GM18508 (cell line): ENCODE data around the gene PREX1.
"Not testable (repeated sequence)": the region's sequence is repeated elsewhere in the genome, so short reads cannot be mapped to it uniquely, and the experiment has no call there.

Experiments used
- ATAC-seq: cut with Tn5 transposase; IDR thresholded peaks from one replicate; pipeline ENCODE4 v1.9.1; 2021; ENCODE audit warnings: moderate number of reproducible peaks; ENCODE audit not compliant: insufficient read depth, unreplicated experiment

The PREX1 gene

DNA sequence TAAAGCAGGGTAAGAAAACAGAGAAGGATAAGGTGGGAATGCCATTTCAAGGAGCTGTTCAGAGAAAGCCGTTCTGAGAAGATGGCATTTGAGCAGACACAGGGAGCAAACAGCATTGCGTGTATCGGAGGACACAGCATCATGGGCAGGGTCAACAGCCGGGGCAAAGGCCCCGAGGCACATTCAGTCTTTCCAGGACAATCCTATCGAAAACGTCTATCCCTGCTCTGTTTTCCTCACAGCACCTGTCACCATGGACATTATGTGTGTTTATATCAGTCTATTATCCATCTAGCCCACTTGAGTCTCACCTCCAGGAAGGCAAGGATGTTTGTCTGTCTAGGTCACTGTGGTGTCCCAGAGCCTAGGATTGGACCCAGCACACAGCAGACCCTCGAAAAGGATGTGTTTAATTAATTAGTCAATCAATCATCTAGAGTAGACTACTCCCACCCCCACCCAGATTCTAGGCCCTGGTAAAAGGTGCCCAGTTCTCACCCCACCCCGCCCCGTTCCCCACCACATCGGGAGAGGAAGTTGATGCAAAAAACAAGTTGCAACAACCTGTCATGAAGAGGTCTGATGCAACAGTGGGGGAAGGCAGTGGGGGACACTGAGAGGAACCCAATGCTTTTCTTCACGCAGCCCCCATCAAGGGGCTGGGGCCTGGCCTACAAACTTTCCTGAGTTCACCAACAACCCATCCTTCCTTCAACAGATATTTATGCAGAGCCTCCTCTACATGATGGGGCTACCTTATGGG, 66.6 kb downstream of the PREX1 start:
- ATAC-seq = no peak

DNA sequence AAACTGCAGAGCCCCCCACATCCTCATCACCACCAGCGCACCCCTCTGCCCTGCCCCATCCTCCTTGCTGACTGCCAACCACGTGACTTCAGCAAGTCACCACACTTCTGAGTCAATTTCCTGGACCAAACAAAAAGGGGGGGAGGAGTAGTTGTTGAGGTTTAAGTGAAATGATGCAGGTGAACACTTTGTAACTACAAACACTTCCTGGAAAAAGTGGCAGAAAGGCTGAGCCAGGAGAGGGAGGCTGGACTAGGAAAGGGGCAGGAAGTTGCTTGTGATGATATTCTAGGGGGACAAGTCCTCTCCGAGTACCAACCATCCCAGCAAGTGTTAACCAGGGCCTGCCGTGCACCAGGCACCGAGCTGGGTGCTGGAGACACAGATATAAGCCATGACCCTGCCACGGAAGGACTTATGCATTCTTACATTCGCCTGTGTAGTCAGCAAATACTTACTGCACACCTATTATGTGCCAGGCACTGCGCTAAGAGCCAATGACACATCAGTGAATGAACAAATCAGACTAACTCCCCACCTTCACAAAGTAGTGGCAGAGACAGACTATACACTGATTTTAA, 67.3 kb downstream of the PREX1 start:
- no peak for ATAC-seq

DNA sequence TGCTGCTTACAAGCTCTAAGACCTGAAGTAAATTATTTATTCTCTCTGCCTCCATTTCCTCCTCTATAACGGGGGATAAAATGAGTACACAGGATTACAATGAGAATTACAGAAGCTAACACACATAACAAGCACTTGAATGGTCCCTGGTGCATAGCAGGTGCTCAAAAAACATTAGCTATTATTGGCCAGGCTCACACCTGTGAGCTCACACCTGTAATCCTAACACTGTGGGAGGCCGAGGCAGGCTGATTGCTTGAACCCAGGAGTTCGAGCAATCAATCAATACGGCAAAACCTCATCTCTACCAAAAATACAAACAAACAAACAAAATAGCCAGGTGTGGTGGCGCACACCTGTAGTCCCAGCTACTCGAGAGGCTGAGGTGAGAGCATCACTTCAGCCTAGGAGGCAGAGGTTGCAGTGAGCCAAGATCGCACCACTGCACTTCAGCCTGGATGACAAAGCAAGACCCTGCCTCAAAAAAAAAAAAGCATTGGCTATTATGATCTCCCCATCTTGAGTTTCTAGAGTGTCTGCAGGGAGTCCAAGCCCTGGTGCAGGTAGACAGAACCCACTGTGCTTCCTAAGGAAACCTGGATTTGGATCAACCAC, 68.1 kb downstream of the PREX1 start:
- ATAC-seq = no peak

DNA sequence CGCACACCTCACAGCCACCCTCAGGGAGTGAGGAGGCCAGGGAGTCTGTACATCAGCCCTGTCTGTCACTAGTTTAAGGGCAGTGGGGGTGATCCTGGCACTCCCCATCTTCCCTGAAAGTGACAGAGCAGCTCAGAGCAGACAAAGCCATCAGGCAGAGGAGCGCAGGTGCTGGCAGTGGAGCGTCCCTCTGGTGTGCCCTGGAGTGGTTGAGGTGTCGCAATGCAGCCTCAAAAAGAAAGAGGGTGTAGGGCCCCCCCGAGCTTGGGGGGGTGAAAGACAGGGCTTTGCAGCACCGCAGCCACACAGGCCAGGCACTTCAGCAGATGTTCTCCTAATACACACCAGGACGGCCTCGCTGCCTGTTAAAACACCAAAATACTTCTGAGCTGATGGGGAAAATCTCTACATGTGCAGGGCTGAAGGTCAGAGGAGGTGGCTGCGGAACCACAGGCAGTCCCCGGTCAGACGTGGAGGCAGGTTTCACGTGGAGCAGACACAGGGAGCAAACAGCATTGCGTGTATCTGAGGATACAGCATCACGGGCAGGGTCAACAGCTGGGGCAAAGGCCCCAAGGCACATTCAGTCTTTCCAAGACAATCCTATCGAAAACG, 69.5 kb downstream of the PREX1 start:
- no peak for ATAC-seq

DNA sequence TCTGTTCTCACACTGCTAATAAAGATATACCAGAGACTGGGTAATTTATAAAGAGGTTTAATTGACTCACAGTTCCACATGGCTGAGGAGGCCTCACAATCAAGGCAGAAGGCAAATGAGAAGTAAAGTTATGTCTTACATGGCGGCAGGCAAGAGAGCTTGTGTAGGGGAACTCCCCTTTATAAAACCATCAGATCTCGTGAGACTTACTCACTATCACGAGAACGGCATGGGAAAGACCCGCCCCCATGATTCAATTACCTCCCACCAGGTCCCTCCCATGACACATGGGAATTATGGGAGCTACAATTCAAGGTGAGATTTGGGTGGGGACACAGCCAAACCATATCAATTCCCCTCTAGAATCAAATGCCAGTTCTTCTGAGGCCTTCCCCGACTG, 71.0 kb downstream of the PREX1 start:
- not testable (repeated sequence) for ATAC-seq

DNA sequence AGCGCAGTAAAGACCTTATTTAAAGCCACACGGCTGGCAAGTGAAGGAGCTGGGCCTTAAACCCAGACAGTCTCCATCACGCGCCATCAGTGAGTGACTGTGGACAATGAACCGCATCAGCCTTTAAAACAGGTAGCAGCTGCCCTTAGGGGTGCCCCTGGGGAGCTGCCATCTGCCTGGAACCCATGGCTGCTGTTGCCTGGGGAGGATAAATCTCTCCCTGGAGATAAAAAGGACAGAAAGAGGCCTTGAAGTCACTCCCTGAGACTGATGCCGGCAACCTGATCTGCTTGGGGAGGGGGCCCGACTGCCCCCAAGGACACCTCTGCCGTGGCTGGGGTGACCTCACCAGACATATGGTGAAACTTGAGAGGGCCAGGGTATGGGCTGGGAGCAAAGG, 73.5 kb downstream of the PREX1 start:
- no peak for ATAC-seq

DNA sequence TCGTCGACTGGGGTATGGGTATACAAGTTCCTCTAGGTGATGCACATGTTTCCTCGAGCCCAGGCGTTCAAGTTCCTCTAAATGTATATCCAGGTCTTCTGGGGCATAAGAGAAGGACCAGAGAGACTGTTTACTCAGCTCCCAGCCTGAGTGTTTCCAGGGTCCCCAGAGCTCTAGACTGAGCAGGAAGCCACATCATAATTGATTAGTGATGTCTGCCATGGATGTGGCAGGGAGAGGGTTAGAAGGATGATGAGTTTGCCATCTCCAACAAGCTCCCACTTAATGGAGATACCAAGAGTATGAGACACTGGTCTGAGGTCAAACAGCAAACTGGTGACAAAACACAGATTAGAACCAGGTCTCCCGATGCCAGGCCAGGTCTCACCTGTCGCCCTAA, 74.8 kb downstream of the PREX1 start:
- ATAC-seq = no peak

DNA sequence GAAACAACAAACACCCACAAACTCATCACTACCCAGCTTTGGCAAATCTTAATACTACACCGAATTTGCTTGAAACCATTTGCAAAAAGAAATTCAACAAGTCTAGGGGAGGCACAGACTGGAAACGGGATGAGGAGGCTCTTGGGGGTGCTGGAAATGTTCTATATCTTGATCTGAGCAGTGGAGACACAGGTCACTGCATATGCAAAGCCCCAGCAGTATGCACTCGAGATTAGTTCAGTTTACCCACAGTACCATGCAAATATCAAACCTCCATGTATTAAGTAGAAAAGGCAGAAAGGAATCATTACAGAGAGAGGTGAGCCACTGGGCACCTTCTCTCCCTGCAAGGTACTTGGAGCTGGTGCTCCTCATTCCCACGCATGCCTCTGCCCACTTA, 75.9 kb downstream of the PREX1 start:
- ATAC-seq = no peak

DNA sequence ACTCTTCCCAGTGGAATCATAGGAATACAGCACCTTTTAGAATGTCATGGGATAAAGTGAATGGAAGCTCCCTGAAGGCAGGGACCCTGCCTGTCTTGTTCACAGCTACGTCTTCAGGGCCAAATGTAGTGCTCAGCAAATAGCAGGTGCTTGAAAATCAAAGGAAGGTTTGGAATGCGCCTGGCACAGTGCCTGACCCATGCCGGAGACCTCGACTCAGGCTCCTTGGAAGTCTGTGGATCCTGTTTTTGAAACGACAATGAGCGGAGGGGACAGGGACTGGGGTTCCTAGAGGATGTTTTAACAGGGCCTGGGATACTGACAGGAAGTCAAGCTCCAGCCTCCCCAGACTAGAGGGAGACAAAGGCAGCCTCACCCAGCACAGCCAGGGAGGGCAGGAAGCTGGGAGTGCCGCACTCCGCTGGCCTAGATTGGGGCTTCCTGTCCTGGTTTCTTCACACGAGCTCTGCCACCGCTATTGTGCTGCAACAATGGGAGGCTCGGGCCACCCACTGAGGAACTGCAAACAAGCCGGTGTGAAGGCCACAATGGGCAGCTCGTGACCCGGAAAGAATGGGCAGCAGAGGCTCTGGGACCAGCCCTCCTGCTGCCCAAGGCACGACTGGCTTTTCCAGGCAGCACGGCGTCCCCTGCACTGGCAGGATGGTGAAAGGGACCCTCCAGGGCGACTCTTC, 76.7 kb downstream of the PREX1 start:
- ATAC-seq = no peak

DNA sequence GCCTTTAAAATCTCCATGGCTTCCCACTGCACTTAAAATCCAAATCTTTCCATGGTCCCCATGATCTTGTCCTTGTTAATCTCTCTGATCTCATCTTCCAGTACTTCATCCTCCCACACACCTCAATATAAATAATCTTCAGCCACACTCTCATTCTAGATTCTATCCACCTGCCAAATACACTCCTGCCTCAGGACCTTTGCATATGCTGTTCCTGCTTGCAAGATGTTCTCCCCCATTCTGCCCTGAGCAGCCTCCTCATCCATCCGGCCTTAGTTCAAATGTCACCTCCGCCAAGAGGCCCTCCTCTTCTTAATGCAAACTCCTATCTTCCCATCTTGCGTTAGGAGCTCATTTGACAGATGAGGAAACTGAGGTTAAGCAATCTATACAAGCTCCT, 77.4 kb downstream of the PREX1 start:
- no peak for ATAC-seq

DNA sequence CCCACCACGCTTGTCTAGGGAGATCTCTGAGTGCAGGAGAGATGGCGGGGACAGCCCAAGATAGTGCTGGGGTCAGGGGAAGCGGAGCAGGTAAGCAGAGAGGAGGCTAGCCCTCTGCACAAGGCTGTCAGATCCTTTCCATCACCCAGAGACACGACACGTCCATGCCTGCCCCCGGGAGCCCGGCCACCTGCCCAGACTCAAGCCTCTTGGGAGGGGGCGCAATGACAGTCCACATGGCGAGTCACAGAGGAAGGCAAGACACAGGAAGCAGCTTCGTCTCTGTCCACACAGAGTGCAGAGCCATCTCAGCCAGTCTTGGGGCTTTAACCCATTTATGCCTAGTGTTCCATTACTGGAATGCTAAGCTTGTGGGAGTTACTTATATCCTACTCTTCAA, 78.4 kb downstream of the PREX1 start:
- ATAC-seq = no peak

DNA sequence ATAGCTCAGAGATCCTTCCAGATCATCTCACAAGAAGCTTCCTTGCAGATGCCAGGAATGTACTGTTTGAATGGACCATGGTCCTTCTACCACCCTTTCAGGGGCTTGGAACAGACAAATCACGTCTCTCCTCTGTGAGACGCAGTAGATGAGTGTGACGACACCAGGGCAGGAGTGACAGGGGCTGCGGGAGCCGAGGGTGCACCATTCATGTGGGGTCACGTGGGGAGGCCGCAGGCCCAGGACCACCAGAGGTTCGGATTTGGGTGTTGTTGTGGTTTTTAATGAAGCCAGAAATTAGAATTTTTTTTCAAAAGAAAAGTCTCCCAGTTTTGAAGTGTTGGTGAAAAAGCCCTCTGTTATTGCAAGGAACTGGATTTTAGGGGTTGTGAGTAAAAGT, 79.2 kb downstream of the PREX1 start:
- ATAC-seq = no peak

DNA sequence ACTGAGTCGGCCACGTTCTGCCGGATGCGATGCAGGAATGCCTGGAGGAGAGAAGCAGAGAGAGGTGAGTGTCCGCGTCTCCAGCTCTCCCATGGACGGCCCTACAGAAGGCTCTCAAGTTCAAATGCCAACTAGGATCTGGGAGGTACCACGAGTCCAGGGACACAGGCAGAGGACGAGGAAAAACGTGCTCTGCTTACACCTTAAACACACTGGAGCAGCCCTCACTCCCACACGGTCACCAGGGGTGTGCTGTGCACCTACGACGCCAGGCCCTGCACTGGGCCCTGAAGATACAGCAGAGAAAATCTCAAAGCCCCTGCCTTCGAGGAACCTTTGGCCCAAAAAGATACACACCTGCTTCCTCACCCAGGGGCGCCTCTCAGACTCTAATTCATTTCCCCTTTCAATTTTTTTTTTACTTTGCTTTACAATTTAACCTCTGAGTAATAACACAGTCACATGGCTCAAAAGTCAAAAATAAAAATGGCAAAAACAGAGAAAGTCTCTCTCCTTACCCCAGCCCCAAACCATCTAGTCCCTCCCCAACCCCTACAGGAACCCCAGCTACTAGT, 79.9 kb downstream of the PREX1 start:
- no peak for ATAC-seq

DNA sequence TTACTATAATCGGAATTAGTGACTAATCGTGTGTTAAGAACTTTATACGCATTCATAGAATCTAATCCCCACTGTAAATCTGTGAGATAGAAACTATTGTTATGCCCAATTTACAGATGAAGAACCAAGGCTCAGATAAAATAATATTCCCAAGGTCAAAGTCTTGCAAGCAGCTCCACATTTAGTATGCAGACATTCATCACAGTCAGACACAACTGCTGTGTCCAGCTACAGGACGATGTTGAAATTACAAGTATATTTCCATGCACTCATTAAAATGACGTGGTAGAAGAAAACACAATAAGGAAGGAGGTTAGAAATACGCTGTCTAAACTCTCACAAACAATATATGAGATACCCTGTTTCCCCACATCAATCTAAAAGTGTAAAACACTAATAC, 82.5 kb downstream of the PREX1 start:
- ATAC-seq = no peak

DNA sequence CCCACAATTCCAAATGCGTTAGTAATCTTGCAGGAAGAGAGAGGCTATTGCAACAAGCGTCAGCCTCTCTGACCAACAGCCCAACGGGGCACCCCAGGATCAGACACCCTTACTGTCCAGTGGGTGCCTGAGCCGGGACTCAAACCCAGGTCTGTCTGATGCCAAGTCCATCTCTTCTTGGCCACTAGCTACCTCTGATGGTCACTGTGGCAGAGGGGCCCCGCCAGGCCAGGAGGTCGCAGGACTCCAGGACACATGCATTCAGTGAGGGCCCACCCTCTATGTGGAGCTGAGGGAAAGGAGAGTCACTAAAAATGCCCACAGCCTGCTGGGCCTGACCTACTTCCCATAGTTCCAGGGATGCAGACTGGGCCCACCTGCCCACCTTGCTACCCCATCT, 83.3 kb downstream of the PREX1 start:
- no peak for ATAC-seq

DNA sequence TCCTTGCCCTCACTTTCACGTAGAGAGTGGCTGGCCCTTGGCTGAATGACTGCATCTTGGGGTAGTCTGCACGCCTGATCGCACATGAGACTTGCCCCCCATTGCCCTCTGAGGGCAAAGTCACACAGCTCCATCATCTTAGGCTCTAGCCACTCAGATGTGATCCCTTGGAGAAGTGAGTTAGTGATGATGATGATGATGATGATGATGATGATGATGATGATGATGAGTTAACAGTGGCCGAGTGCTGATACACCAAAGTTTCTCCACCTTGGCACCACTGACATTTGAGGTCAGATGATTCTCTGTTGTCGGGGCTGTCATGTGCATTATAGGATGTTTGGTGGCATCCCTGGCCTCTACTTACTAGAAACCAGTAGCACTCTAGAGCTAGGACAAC, 84.0 kb downstream of the PREX1 start:
- no peak for ATAC-seq

DNA sequence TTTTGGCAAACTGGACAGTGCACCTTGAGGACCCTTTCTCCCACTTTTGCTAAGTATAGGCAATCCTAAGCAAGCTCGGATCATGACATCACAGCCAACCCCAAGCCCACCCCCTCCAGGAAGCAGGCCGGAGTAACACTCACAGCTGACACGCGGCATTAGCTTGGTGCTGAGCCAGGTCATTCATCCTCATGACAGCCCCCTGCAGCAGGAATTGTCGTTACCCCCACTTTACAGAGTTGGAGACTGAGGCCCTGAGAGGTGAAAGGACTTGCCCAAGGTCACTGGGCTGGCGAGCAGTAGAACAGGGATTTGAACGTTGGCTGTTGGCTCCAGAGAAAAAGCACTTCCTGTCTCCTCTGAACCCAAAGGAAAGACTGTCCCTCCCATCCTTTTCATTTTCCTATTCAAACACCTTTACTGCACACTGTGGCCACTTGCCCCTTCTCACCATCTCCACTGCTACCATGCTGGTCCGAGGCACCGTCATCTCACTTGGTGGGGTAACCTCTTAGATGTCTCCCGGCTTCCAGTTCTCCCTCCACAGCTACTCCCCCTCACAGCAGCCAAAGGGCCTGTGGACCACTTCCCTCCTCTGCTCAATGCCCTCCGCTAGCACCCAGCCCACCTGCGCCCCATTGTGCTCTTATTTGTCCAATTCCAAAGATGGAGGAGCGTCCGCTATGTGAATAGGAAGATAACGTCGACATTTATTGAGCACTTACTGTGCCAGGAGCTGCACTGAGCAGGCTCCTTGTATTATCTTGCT, 84.7 kb downstream of the PREX1 start:
- ATAC-seq = no peak

DNA sequence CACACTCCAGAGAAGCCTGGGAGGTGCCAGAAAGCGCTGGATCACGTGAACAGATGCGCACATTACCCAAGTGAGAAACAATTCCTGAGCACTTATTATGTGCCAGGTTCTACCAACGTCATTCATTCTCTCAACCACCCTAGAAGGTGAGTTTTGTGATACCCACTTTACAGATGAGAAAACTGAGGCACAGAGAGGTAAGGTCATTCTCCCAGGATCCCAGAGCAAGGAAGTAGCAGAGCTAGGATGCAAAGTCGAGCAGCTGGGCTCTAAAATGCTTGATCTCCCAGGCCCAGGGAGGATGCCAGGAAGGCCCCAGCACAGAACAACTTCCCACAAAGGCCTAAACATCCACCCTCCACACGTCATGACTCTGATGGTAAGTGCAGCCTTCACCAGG, 85.6 kb downstream of the PREX1 start:
- ATAC-seq = no peak

DNA sequence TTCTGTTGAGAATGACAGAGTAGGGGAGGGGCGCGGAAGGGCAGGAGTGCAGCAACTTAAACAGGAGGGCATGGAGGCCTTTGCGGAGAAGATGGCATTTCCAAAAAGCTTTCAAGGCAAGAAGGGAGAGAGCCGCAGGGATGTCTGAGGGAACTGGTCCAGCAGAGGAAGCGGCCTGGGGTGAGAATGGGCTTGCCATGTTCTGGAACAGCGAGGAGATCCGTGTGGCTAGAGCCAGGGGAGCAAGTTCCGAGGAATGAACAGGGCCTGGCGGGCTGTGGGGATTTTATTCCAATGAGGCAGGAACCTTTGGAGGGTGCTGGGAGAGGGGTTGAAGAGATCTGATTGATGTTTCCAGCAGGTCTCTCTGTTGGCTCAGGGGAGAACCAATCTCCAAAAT, 86.1 kb downstream of the PREX1 start:
- ATAC-seq = no peak

DNA sequence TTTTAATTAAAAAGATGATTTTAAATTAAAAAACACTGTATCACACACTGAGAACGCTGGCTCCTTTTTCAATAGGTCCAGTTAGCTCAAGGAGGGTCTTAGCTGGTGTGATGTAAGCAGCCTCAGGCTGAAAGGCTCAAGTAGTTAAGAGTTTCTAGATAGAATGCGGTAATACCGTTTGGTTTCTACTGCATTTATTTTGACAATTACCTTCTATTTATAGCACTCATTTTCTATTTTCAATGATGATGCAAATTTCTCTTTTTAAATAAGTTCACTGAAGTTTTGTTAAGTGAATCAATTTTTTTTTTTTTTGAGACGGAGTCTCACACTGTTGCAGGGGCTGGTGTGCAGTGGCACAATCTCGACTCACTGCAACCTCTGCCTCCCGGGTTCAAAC, 87.1 kb downstream of the PREX1 start:
- no peak for ATAC-seq
